H9 (cell line): Measurements from ENCODE around the gene UBE2Z. TPM values are rescaled to one million over a fixed set of nuclear protein-coding genes. Genes with fewer than 3 reads are reported as not detected.

Experiments
- DNase-seq: peaks from one replicate; pipeline ENCODE4 v3.0.0-alpha.2; 2017
- H2AFZ ChIP-seq: one replicate; pipeline ENCODE4 v1.6.1; 2013; ENCODE audit warnings: mild to moderate bottlenecking, low read length, control low read depth, moderate library complexity
- H2AK5ac ChIP-seq: 2 replicates; pipeline ENCODE4 v1.6.1; 2013; ENCODE audit warnings: low read length, control low read depth, mixed read lengths; ENCODE audit not compliant: insufficient read length
- H2BK120ac ChIP-seq: one replicate; pipeline ENCODE4 v1.6.1; 2013; ENCODE audit warnings: low read depth, mild to moderate bottlenecking, low read length, control low read depth, inconsistent platforms; ENCODE audit not compliant: poor library complexity, severe bottlenecking
- H2BK12ac ChIP-seq: 2 replicates; pipeline ENCODE4 v1.6.1; 2013; ENCODE audit warnings: low read length, control low read depth, mixed read lengths, low read depth; ENCODE audit not compliant: insufficient read length
- H2BK15ac ChIP-seq: 2 replicates; pipeline ENCODE4 v1.6.1; 2013; ENCODE audit warnings: low read depth, low read length, control low read depth
- H2BK20ac ChIP-seq: one replicate; pipeline ENCODE4 v1.6.1; 2013; ENCODE audit warnings: low read depth, mild to moderate bottlenecking, low read length, control low read depth, inconsistent platforms; ENCODE audit not compliant: poor library complexity, severe bottlenecking
- H2BK5ac ChIP-seq: 2 replicates; pipeline ENCODE4 v1.6.1; 2013; ENCODE audit warnings: low read length, control low read depth, mixed read lengths; ENCODE audit not compliant: insufficient read length
- H3K14ac ChIP-seq: 2 replicates; pipeline ENCODE4 v1.6.1; 2013; ENCODE audit warnings: low read length, control low read depth; ENCODE audit not compliant: insufficient read depth
- H3K18ac ChIP-seq: 2 replicates; pipeline ENCODE4 v1.6.1; 2013; ENCODE audit warnings: low read depth, mild to moderate bottlenecking, mixed read lengths, low read length, control low read depth; ENCODE audit not compliant: insufficient read length
- H3K23ac ChIP-seq: 2 replicates; pipeline ENCODE4 v1.6.1; 2013; ENCODE audit warnings: low read length, control low read depth, mixed read lengths, low read depth; ENCODE audit not compliant: insufficient read length
- H3K23me2 ChIP-seq: 2 replicates; pipeline ENCODE4 v1.6.1; 2013; ENCODE audit warnings: low read depth, mild to moderate bottlenecking, mixed read lengths, low read length, control low read depth; ENCODE audit not compliant: insufficient read length, poor library complexity, severe bottlenecking
- H3K27ac ChIP-seq: 2 replicates; pipeline ENCODE4 v1.5.1; 2013; ENCODE audit warnings: low read length, control low read depth, mixed read lengths, low read depth; ENCODE audit not compliant: insufficient read length
- H3K27me3 ChIP-seq: 2 replicates; pipeline ENCODE4 v1.6.1; 2013; ENCODE audit warnings: low read length, control low read depth, inconsistent platforms; ENCODE audit not compliant: insufficient read depth
- H3K4ac ChIP-seq: 2 replicates; pipeline ENCODE4 v1.6.1; 2013; ENCODE audit warnings: low read depth, mild to moderate bottlenecking, control low read depth, inconsistent platforms, low read length, moderate library complexity
- H3K4me1 ChIP-seq: 2 replicates; pipeline ENCODE4 v1.6.1; 2013; ENCODE audit warnings: low read length, control low read depth, inconsistent platforms; ENCODE audit not compliant: insufficient read depth
- H3K4me2 ChIP-seq: 2 replicates; pipeline ENCODE4 v1.6.1; 2013; ENCODE audit warnings: low read length, control low read depth, mixed read lengths; ENCODE audit not compliant: insufficient read length, insufficient read depth
- H3K56ac ChIP-seq: 2 replicates; pipeline ENCODE4 v1.6.1; 2013; ENCODE audit warnings: low read depth, mild to moderate bottlenecking, mixed read lengths, low read length, control low read depth; ENCODE audit not compliant: insufficient read length
- H3K79me1 ChIP-seq: 2 replicates; pipeline ENCODE4 v1.6.1; 2013; ENCODE audit warnings: low read depth, mild to moderate bottlenecking, moderate library complexity, low read length, control low read depth, inconsistent platforms; ENCODE audit not compliant: insufficient read depth, poor library complexity, severe bottlenecking
- H3K79me2 ChIP-seq: 2 replicates; pipeline ENCODE4 v1.6.1; 2013; ENCODE audit warnings: low read length, control low read depth, inconsistent platforms; ENCODE audit not compliant: insufficient read depth
- H3K9ac ChIP-seq: 2 replicates; pipeline ENCODE4 v1.6.1; 2013; ENCODE audit warnings: low read length, control low read depth, mixed read lengths; ENCODE audit not compliant: insufficient read length; ENCODE audit errors: extremely low read depth
- H3K9me3 ChIP-seq: one replicate; pipeline ENCODE4 v1.6.1; 2013; ENCODE audit warnings: low read depth, low read length, inconsistent platforms; ENCODE audit not compliant: control insufficient read depth
- H3T11ph ChIP-seq: one replicate; pipeline ENCODE4 v1.6.1; 2013; ENCODE audit warnings: mild to moderate bottlenecking, low read length, control low read depth, inconsistent platforms
- H4K20me1 ChIP-seq: one replicate; pipeline ENCODE4 v1.6.1; 2013; ENCODE audit not compliant: control insufficient read depth, insufficient read length, insufficient read depth
- H4K5ac ChIP-seq: 2 replicates; pipeline ENCODE4 v1.6.1; 2013; ENCODE audit warnings: low read depth, mild to moderate bottlenecking, mixed read lengths, low read length, control low read depth; ENCODE audit not compliant: insufficient read length
- H4K8ac ChIP-seq: replicated peaks from 2 replicates; pipeline ENCODE4 v1.6.1; 2013; ENCODE audit warnings: low read length, control low read depth, mixed read lengths, low read depth; ENCODE audit not compliant: insufficient read length
- H4K91ac ChIP-seq: 2 replicates; pipeline ENCODE4 v1.6.1; 2013; ENCODE audit warnings: low read depth, mild to moderate bottlenecking, moderate library complexity, mixed read lengths, low read length, control low read depth; ENCODE audit not compliant: insufficient read length
- H3K27ac Mint-ChIP-seq, 3 experiments: 2 replicates in 2 of 3; 3 replicates in 1 of 3; pipeline ENCODE4 v1.8.0; 2020 to 2021; ENCODE audit warnings: mixed read lengths in 3 of 3, mild to moderate bottlenecking in 1 of 3, moderate library complexity in 1 of 3
- H3K27me3 Mint-ChIP-seq: 2 replicates; pipeline ENCODE4 v1.8.0; 2021; ENCODE audit warnings: low read depth, mild to moderate bottlenecking, moderate library complexity, mixed read lengths
- H3K36me3 Mint-ChIP-seq, 3 experiments: 2 replicates in 2 of 3; 3 replicates in 1 of 3; pipeline ENCODE4 v1.8.0; 2020 to 2021; ENCODE audit warnings: low read depth in 3 of 3, mixed read lengths in 3 of 3; ENCODE audit not compliant: insufficient read depth in 1 of 3
- H3K4me1 Mint-ChIP-seq, 2 experiments: 2 replicates each; pipeline ENCODE4 v1.8.0; 2020; ENCODE audit warnings: mixed read lengths in 2 of 2
- H3K4me3 Mint-ChIP-seq, 2 experiments: 2 replicates in 1 of 2; 3 replicates in 1 of 2; pipeline ENCODE4 v1.8.0; 2020 to 2021; ENCODE audit warnings: mild to moderate bottlenecking in 2 of 2, mixed read lengths in 2 of 2, moderate library complexity in 1 of 2
- H3K9me3 Mint-ChIP-seq, 2 experiments: 2 replicates in 1 of 2; 3 replicates in 1 of 2; pipeline ENCODE4 v1.8.0; 2020; ENCODE audit warnings: mild to moderate bottlenecking in 2 of 2, mixed read lengths in 2 of 2, moderate library complexity in 1 of 2
- WGBS: extraction: QIAGEN DNeasy Blood & Tissue Kit; methylation state at CpG from one replicate; pipeline ENCODE4 v1.1.7; 2013; ENCODE audit warnings: missing lambda C conversion rate, low lambda C conversion rate, mixed read lengths; ENCODE audit not compliant: insufficient read length; ENCODE audit errors: extremely low coverage; 5-methylcytosine and 5-hydroxymethylcytosine counted together
- total RNA-seq: library from RNA; stranded (reverse); gene quantifications from 2 replicates; pipeline ENCODE4 v1.2.1, GENCODE V29; 2021
- TF ChIP-seq, protein P1 (sequence below): fragments of 200-600 bp; sonication (generic); conservative IDR thresholded peaks from 3 replicates; pipeline ENCODE4 v1.8.0; 2021; ENCODE audit warnings: antibody characterized with exemption, mild to moderate bottlenecking

UBE2Z gene
- total RNA-seq, 1 experiment from 2014 or later: 80.0 TPM

DNA sequence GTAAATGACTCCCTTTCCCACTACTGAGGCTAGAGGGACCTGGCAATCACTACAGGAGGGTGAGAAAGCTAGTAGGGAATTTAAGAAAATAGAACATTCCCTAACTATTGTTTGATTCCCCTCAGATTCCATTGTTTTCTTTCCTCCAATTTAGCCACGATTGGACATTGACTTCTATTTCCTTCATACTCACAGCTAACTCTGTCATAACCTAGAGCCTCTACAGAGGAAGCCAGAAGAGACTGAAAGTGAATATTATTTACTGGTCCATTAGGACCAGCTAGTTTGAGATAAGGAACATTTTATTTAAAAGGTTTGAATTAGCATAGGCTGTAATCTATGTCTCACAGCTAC lies 21.6 kb downstream of the UBE2Z start:
- Histone ChIP-seq H3T11ph (no peak overlapping the region), H3K27me3 (no peaks in the 10 kb centered on the region), H3K14ac (no peak overlapping the region), H2AK5ac (no peak overlapping the region), H3K23ac (no peak overlapping the region), H4K8ac (no peak overlapping the region), H4K20me1 (no peaks in the 10 kb centered on the region), H3K18ac (no peak overlapping the region), H2AFZ (no peak overlapping the region), H3K9me3 (no peaks in the 10 kb centered on the region), H3K4ac (no peak overlapping the region), H3K23me2 (no peaks in the 10 kb centered on the region), H4K5ac (no peak overlapping the region), H3K79me2 (no peaks in the 10 kb centered on the region), H2BK12ac (no peak overlapping the region), H2BK120ac (no peak overlapping the region), H4K91ac (no peak overlapping the region), H3K9ac (no peak overlapping the region), H3K56ac (no peak overlapping the region), H2BK15ac (no peak overlapping the region), H2BK20ac (no peak overlapping the region), H3K4me1 (no peaks in the 10 kb centered on the region), H2BK5ac (no peak overlapping the region), H3K4me2 (no peak overlapping the region), H3K27ac (no peak overlapping the region), H3K79me1 (no peaks in the 10 kb centered on the region)
- no peak overlapping the region for H3K4me3 Mint-ChIP-seq
- no peaks in the 10 kb centered on the region for H3K4me1 Mint-ChIP-seq
- peak overlapping the region in 1 of 3 experiments; percentile 54; a peak in 2 of 7 replicates for H3K27ac Mint-ChIP-seq
- DNase-seq: no peak
- WGBS: no CpG with 5 or more reads among the region's 1 CpG
- no peaks in the 10 kb centered on the region for H3K27me3 Mint-ChIP-seq
- H3K36me3 Mint-ChIP-seq: peaks cover 34 to 96% (median 79%) of the 10 kb centered on the region in 3 experiments; a peak in 6 of 7 replicates
- no peaks in the 10 kb centered on the region for H3K9me3 Mint-ChIP-seq
- TF ChIP-seq, protein P1, sequence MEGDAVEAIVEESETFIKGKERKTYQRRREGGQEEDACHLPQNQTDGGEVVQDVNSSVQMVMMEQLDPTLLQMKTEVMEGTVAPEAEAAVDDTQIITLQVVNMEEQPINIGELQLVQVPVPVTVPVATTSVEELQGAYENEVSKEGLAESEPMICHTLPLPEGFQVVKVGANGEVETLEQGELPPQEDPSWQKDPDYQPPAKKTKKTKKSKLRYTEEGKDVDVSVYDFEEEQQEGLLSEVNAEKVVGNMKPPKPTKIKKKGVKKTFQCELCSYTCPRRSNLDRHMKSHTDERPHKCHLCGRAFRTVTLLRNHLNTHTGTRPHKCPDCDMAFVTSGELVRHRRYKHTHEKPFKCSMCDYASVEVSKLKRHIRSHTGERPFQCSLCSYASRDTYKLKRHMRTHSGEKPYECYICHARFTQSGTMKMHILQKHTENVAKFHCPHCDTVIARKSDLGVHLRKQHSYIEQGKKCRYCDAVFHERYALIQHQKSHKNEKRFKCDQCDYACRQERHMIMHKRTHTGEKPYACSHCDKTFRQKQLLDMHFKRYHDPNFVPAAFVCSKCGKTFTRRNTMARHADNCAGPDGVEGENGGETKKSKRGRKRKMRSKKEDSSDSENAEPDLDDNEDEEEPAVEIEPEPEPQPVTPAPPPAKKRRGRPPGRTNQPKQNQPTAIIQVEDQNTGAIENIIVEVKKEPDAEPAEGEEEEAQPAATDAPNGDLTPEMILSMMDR: no peak
